Effector memory CD4-positive, alpha-beta T cell (primary cell): ENCODE results near the gene INPP5E.

Experiments used
- DNase-seq, 3 donors: peaks; one replicate each; pipeline ENCODE4 v3.0.0-alpha.2; 2020
- H3K27ac ChIP-seq: 2 replicates; pipeline ENCODE4 v1.7.0; 2013; ENCODE audit warnings: mild to moderate bottlenecking, low read length, moderate library complexity; ENCODE audit not compliant: insufficient read depth, poor library complexity, severe bottlenecking
- H3K27me3 ChIP-seq: replicated peaks from 2 replicates; pipeline ENCODE4 v1.7.0; 2013; ENCODE audit warnings: mild to moderate bottlenecking, low read length; ENCODE audit not compliant: insufficient read depth, control insufficient read depth, poor library complexity, severe bottlenecking
- H3K36me3 ChIP-seq: 2 replicates; pipeline ENCODE4 v1.7.0; 2013; ENCODE audit warnings: mild to moderate bottlenecking, low read length, moderate library complexity; ENCODE audit not compliant: control insufficient read depth, insufficient read depth
- H3K4me1 ChIP-seq: 2 replicates; pipeline ENCODE4 v1.7.0; 2013; ENCODE audit warnings: low read length, mild to moderate bottlenecking; ENCODE audit not compliant: control insufficient read depth, insufficient read depth, poor library complexity, severe bottlenecking
- H3K4me3 ChIP-seq: 2 replicates; pipeline ENCODE4 v1.7.0; 2013; ENCODE audit warnings: low read length, low read depth, mild to moderate bottlenecking; ENCODE audit not compliant: insufficient read depth, poor library complexity, severe bottlenecking
- H3K9me3 ChIP-seq: 2 replicates; pipeline ENCODE4 v1.7.0; 2013; ENCODE audit warnings: mild to moderate bottlenecking, low read length, moderate library complexity; ENCODE audit not compliant: control insufficient read depth

INPP5E gene

DNA sequence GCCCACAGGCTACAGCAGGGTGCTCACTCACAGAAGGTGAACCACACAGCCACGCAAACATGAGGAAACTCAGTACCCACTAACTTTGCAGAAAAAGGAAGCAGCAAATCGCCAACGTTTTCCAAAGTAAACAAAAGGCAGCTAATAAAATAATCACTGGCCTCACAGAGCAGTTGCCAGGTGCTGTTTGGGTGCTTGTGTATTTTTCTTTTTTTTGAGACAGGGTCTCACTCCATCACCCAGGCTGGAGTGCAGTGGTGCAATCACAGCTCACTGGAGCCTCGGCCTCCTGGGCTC lies 43.5 kb downstream of the INPP5E start:
- Histone ChIP-seq H3K36me3 (peaks cover 49% of the 10 kb centered on the region), H3K9me3 (no peaks in the 10 kb centered on the region)

GRCh38 chr9:136395345-136396218 lies 44.1 kb downstream of the INPP5E start:
- DNase-seq = no peak
- H3K36me3 ChIP-seq = peaks cover 52% of the 10 kb centered on the region
- H3K4me1 ChIP-seq = peaks cover 17% of the 10 kb centered on the region
- H3K27me3 ChIP-seq = no peaks in the 10 kb centered on the region
- no peak overlapping the region for H3K27ac ChIP-seq
- no peaks in the 10 kb centered on the region for H3K9me3 ChIP-seq
- no peak overlapping the region for H3K4me3 ChIP-seq

More for the DNA sequence above, 43.5 kb downstream of the INPP5E start:
- no peak overlapping the region for H3K4me3 ChIP-seq
- DNase-seq = no peak
- H3K27me3 ChIP-seq = no peaks in the 10 kb centered on the region
- H3K27ac ChIP-seq = no peak overlapping the region
- peaks cover 20% of the 10 kb centered on the region for H3K4me1 ChIP-seq

- Histone ChIP-seq H3K9me3 (no peaks in the 10 kb centered on the region), H3K4me3 (no peak overlapping the region), H3K27me3 (no peaks in the 10 kb centered on the region), H3K4me1 (peaks cover 12% of the 10 kb centered on the region), H3K27ac (no peak overlapping the region), H3K36me3 (peaks cover 53% of the 10 kb centered on the region)
- no peak for DNase-seq
These were observed 44.7 kb downstream of the INPP5E start for GRCh38 chr9:136395020-136395340.

GRCh38 chr9:136394312-136395019 lies 45.2 kb downstream of the INPP5E start:
- H3K9me3 ChIP-seq = no peaks in the 10 kb centered on the region
- H3K4me1 ChIP-seq = peaks cover 11% of the 10 kb centered on the region
- H3K4me3 ChIP-seq = no peak overlapping the region
- no peaks in the 10 kb centered on the region for H3K27me3 ChIP-seq
- no peak overlapping the region for H3K27ac ChIP-seq
- DNase-seq = no peak
- H3K36me3 ChIP-seq = peaks cover 58% of the 10 kb centered on the region

DNA sequence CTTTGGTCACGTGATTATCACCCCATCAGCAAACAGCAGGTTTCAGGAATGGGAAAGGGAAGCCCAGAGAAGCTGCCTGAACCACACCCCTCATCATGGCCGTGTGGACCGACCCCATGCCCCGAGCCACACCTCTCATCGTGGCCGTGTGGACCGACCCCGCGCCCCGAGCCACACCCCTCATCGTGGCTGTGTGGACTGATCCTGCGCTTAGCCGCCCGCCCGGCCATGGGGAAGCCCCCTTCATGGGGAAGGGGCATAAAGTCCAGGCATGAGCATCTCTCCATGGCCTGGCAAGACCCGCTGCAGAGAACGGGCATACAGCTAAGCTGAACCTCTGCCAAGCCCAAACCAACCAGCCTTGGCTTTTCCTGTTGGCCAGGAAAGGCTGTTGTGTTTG lies 46.1 kb downstream of the INPP5E start:
- DNase-seq = no peak
- Histone ChIP-seq H3K4me3 (no peak overlapping the region), H3K4me1 (peaks cover 2% of the 10 kb centered on the region), H3K9me3 (no peaks in the 10 kb centered on the region), H3K27me3 (no peaks in the 10 kb centered on the region), H3K27ac (no peak overlapping the region), H3K36me3 (peaks cover 66% of the 10 kb centered on the region)

DNA sequence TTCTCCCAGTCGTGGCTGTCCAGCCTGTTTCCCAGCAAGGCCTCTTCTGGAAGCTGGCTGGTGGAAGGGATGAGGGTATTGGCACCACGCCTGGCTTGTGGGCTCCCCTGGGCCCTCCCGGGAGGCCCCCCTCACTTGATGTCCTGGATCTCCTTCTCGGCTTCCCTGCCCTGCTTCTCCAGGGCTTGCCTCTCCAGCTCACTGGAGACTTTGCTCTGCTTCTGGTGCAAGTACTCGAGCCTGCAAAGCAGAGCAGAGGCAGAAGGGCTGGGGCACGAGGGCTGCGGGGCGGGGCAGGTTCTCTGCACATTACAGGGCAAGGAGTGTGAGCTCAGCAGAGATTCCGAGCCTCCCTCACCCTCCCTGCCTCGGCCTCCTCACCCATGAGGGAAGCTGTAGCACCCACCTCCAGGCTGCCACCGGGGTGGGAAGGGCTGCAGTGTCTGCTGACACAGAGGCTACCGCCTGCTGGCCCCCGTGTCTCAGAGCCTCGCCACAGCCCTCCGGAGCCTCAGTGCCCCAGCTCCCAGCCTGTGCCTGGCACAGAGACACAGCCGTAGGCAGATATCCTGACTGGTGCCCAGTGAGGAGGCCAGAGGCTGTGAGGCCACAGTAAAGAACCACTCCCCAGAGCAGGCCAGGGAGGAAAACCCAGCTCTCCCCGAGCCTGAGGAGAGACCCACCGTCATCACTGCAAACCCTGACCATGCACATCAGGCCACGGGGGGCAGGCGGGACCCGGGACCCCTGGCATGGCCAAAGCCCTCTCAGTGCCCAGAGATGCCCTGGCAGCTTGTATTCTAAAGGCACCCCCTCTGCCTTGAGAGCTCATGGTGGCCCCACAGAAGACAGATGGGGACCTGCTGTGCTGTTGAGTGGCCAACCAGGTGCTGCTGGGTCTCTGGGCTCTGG lies 46.9 kb downstream of the INPP5E start:
- Histone ChIP-seq H3K36me3 (peaks cover 71% of the 10 kb centered on the region), H3K27me3 (no peaks in the 10 kb centered on the region), H3K4me3 (no peak overlapping the region), H3K4me1 (no peaks in the 10 kb centered on the region), H3K9me3 (no peaks in the 10 kb centered on the region), H3K27ac (no peak overlapping the region)
- DNase-seq = no peak

GRCh38 chr9:136391737-136392537 lies 47.7 kb downstream of the INPP5E start:
- Histone ChIP-seq H3K27me3 (no peaks in the 10 kb centered on the region), H3K4me1 (no peaks in the 10 kb centered on the region), H3K4me3 (no peak overlapping the region), H3K27ac (no peak overlapping the region), H3K9me3 (no peaks in the 10 kb centered on the region), H3K36me3 (peaks cover 76% of the 10 kb centered on the region)
- no peak for DNase-seq

GRCh38 chr9:136389396-136389795 lies 50.2 kb downstream of the INPP5E start:
- Histone ChIP-seq H3K27ac (no peak overlapping the region), H3K9me3 (no peaks in the 10 kb centered on the region), H3K4me1 (peaks cover 10% of the 10 kb centered on the region), H3K27me3 (no peaks in the 10 kb centered on the region), H3K4me3 (no peak overlapping the region), H3K36me3 (peaks cover 59% of the 10 kb centered on the region)
- no peak for DNase-seq

DNA sequence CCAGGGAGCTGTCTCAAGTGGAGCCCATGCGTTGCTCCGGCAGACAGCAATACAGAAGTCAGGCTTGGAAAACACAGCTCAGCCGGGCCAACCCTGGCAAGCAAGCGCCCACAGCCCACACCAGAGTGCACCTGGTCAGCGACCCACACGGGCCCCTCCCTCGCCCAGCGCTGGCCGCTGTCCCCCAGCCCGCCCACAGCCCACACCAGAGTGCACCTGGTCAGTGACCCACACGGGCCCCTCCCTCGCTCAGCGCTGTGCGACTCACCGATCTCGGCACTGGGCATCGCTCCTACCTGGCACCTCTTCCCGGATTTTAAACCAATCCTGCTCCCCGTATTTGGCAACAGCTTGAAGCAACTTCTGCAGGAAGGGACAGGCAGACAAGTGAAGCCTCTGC lies 52.4 kb downstream of the INPP5E start:
- H3K9me3 ChIP-seq = no peaks in the 10 kb centered on the region
- H3K4me3 ChIP-seq = no peak overlapping the region
- DNase-seq = no peak
- H3K27ac ChIP-seq = no peak overlapping the region
- H3K36me3 ChIP-seq = peaks cover 58% of the 10 kb centered on the region
- peaks cover 10% of the 10 kb centered on the region for H3K4me1 ChIP-seq
- H3K27me3 ChIP-seq = no peaks in the 10 kb centered on the region
